Cardiac muscle cell (in vitro differentiated cells and primary cell): ENCODE measurements around the gene CLDND1. TPM values are rescaled to one million over a fixed set of nuclear protein-coding genes. Genes with fewer than 3 reads are reported as not detected.

Experiments
- DNase-seq, 2 donors: peaks; one replicate each; pipeline versions ENCODE4 v3.0.0 to v3.0.0-alpha.2; 2010 to 2017; ENCODE audit warnings: low read depth in 1 of 2, low spot score in 1 of 2
- H3K27ac ChIP-seq: fragments of 200-600 bp; sonication (generic); 2 replicates; pipeline ENCODE4 v1.5.1; 2016
- H3K27me3 ChIP-seq: fragments of 200-600 bp; sonication (generic); 2 replicates; pipeline ENCODE4 v1.6.0; 2016; ENCODE audit warnings: control low read depth
- H3K36me3 ChIP-seq: fragments of 200-600 bp; sonication (generic); 2 replicates; pipeline ENCODE4 v1.5.1; 2016; ENCODE audit warnings: control low read depth
- H3K4me1 ChIP-seq: fragments of 200-600 bp; sonication (generic); 2 replicates; pipeline ENCODE4 v1.8.1; 2017; ENCODE audit warnings: low read depth, mild to moderate bottlenecking, mixed run types
- H3K4me3 ChIP-seq: fragments of 200-600 bp; sonication (generic); 2 replicates; pipeline ENCODE4 v1.5.1; 2016; ENCODE audit warnings: mild to moderate bottlenecking
- H3K9me3 ChIP-seq: fragments of 200-600 bp; sonication (generic); 2 replicates; pipeline ENCODE4 v1.5.1; 2017; ENCODE audit warnings: low read depth, mild to moderate bottlenecking, control low read depth
- polyA plus RNA-seq: library from polyadenylated mRNA; unstranded; fragments of >200 nt; fragmentation: Nextera tagmentation; extraction: Ambion mirVana; gene quantifications from 2 replicates; pipeline ENCODE4 v1.2.1, GENCODE V29; 2016
- total RNA-seq: library from RNA; depleted of rRNA; stranded (reverse); fragments of >200 nt; gene quantifications from 2 replicates; pipeline ENCODE4 v1.2.3, GENCODE V29; 2016
- TF ChIP-seq, protein P1 (sequence below): IDR thresholded peaks from 2 replicates; pipeline ENCODE4 v1.5.1; 2012; ENCODE audit warnings: low read depth, mild to moderate bottlenecking, low read length

CLDND1 gene
- total and polyA plus RNA-seq, 2 experiments from 2014 or later, result 59.6 to 70.1 TPM

DNA sequence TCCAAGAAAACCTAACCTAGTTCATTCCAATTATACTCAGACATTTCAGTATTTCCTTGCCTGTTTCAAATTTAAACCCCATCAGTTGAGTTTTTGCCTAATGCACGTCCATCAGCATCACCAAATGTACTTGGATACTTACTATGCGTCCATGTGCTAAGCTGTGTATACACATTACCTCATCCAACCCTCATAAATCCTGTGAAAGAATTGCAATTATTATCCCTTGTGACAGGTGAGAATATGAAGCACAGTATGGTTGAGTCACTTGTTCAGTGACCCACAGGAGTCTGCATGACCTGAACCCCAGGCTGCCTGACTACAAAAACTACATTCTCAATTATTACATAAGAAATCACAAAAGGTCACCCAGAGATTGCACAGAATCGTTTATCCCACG lies 22.7 kb downstream of the CLDND1 start:
- TF ChIP-seq, protein P1, sequence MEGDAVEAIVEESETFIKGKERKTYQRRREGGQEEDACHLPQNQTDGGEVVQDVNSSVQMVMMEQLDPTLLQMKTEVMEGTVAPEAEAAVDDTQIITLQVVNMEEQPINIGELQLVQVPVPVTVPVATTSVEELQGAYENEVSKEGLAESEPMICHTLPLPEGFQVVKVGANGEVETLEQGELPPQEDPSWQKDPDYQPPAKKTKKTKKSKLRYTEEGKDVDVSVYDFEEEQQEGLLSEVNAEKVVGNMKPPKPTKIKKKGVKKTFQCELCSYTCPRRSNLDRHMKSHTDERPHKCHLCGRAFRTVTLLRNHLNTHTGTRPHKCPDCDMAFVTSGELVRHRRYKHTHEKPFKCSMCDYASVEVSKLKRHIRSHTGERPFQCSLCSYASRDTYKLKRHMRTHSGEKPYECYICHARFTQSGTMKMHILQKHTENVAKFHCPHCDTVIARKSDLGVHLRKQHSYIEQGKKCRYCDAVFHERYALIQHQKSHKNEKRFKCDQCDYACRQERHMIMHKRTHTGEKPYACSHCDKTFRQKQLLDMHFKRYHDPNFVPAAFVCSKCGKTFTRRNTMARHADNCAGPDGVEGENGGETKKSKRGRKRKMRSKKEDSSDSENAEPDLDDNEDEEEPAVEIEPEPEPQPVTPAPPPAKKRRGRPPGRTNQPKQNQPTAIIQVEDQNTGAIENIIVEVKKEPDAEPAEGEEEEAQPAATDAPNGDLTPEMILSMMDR, result no peak
- Histone ChIP-seq H3K27ac (no peak overlapping the region), H3K36me3 (no peaks in the 10 kb centered on the region), H3K4me3 (no peak overlapping the region), H3K27me3 (no peaks in the 10 kb centered on the region), H3K4me1 (no peaks in the 10 kb centered on the region), H3K9me3 (no peaks in the 10 kb centered on the region)
- no peak for DNase-seq

DNA sequence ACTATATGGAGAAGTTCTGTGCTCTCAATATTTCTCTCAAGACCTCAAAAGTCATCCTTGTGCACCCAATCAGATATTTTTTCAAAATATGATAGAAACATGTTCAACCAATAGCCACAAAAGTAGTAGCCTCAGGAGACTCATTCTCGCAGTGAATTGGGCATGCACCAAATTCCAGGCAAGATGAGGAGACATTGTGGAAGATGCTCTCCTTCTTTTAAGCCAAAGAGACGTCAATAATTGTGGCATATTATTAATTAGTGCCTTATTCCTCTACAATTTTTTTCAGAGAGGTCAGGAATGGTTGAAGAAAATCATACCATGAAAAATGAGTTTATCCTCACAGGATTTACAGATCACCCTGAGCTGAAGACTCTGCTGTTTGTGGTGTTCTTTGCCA lies 25.3 kb downstream of the CLDND1 start, which contains the start of gene OR5K2:
Gene OR5K2 (plus strand): TSS at position 301 of the 400 bp plus-strand sequence. CDS start 0 bp downstream, at position 301.
- no peak for DNase-seq
- TF ChIP-seq, protein P1, result no peak
- no peaks in the 10 kb centered on the region for H3K36me3 ChIP-seq
- no peaks in the 10 kb centered on the region for H3K9me3 ChIP-seq
- no peaks in the 10 kb centered on the region for H3K4me1 ChIP-seq
- no peak within 1 kb of the TSS for H3K4me3 ChIP-seq
- H3K27me3 ChIP-seq, result no peaks in the 10 kb centered on the region
- no peak within 1 kb of the TSS for H3K27ac ChIP-seq

DNA sequence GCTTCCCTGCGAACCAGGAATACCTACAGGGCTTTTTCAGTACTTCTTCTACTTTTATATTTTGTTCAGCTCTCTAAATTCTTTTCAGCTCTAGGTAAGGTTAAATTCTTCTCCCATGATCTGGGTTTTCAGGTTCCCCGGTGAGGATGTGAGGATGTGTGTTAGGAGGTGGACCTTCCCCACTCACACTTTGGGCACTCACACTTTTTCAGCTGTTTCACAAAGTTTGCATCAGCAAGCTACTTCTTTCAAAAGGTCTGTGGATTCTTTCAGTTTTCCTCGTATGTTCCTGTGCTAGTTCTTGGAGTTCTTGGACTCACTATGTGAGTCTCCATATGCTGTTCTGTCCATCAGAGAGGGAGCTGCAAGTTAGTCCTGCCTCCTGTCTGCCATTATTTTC lies 39.1 kb downstream of the CLDND1 start:
- no peaks in the 10 kb centered on the region for H3K36me3 ChIP-seq
- no peak overlapping the region for H3K4me3 ChIP-seq
- H3K27me3 ChIP-seq, result no peaks in the 10 kb centered on the region
- no peaks in the 10 kb centered on the region for H3K4me1 ChIP-seq
- H3K9me3 ChIP-seq, result no peaks in the 10 kb centered on the region
- DNase-seq, result no peak
- no peak overlapping the region for H3K27ac ChIP-seq
- TF ChIP-seq, protein P1, result no peak

DNA sequence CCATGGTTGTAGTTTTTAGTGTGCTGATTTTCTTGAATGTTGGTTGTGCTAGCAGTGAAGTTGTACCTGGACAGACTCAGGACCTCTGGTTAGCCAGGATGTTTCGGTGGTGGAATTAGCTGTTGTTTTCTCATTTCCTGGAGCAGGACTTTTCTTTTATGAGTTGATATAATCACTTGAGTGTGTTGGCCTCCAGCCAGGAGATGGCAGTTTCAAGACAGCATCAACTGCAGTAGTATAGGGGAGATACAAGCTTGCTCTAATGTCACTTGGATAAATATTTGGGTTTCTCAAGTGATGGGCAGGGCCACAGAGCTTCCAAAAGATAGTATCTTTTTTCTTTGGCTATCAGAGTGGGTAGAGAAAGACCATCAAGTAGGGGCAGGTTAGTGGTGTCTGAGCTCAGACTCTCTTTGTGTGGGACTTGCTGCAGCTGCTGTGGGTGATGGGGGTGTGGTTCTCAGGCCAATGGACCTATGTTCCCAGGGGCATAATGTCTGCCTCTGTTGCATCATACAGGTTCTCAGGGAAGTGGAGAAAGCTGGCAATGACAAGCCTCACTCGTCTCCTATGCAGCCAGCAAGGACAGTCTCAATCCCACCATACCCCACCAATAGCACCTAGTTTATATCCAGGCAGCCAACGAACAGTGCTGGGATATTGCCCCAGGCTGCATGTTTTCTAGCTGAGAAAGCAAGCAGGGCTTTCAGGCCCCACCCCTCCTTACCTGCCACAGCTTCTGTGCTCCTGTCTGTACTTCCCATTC lies 39.8 kb downstream of the CLDND1 start:
- TF ChIP-seq, protein P1, result no peak
- DNase-seq, result no peak
- H3K36me3 ChIP-seq, result no peaks in the 10 kb centered on the region
- H3K27me3 ChIP-seq, result no peaks in the 10 kb centered on the region
- no peaks in the 10 kb centered on the region for H3K4me1 ChIP-seq
- H3K9me3 ChIP-seq, result no peaks in the 10 kb centered on the region
- H3K4me3 ChIP-seq, result no peak overlapping the region
- no peak overlapping the region for H3K27ac ChIP-seq

Other genes with a start within 250 kb of the CLDND1 start
- not detected in 2 replicates for gene OR5H2, start 240.4 kb downstream of the CLDND1 start, total RNA-seq
- not detected in 2 replicates for gene OR5H2, start 240.4 kb downstream of the CLDND1 start, polyA plus RNA-seq
- not detected in 2 replicates for gene OR5K4, start 169.0 kb downstream of the CLDND1 start, total RNA-seq
- not detected in 2 replicates for gene OR5K4, start 169.0 kb downstream of the CLDND1 start, polyA plus RNA-seq
- gene OR5K3, start 132.2 kb downstream of the CLDND1 start, total RNA-seq, result not detected in 2 replicates
- gene OR5K3, start 132.2 kb downstream of the CLDND1 start, polyA plus RNA-seq, result not detected in 2 replicates
- not detected in 2 replicates for gene OR5K1, start 59.7 kb downstream of the CLDND1 start, total RNA-seq
- gene OR5K1, start 59.7 kb downstream of the CLDND1 start, polyA plus RNA-seq, result not detected in 2 replicates
- not detected in 2 replicates for gene OR5K2, start 25.2 kb downstream of the CLDND1 start, total RNA-seq
- gene OR5K2, start 25.2 kb downstream of the CLDND1 start, polyA plus RNA-seq, result not detected in 2 replicates
- gene GPR15, start 9.1 kb upstream of the CLDND1 start, total RNA-seq, result not detected in 2 replicates
- gene GPR15, start 9.1 kb upstream of the CLDND1 start, polyA plus RNA-seq, result not detected in 2 replicates
- 37.3 and 45.0 TPM in 2 replicates for gene CPOX, start 70.7 kb upstream of the CLDND1 start, total RNA-seq
- gene CPOX, start 70.7 kb upstream of the CLDND1 start, polyA plus RNA-seq, result 10.5 and 12.0 TPM in 2 replicates
- 36.0 and 41.1 TPM in 2 replicates for gene ST3GAL6, start 240.4 kb upstream of the CLDND1 start, total RNA-seq
- gene ST3GAL6, start 240.4 kb upstream of the CLDND1 start, polyA plus RNA-seq, result 41.7 and 53.6 TPM in 2 replicates